DND-41 (cell line): ENCODE measurements around the gene HIBADH.

ENCODE experiments used
- ATAC-seq: fragments of 200-7000 bp; cut with Tn5 transposase; 3 replicates; pipeline ENCODE4 v1.9.1; 2021; ENCODE audit warnings: low read depth; ENCODE audit not compliant: insufficient read depth
- DNase-seq: peaks from one replicate; pipeline ENCODE4 v3.0.0-alpha.2; 2020
- H2AFZ ChIP-seq: 2 replicates; pipeline ENCODE4 v1.6.0; 2012; ENCODE audit warnings: low read depth, low read length
- H3K27ac ChIP-seq: 2 replicates; pipeline ENCODE4 v1.5.1; 2012; ENCODE audit warnings: low read length, inconsistent platforms
- H3K27me3 ChIP-seq: fragments of 200-600 bp; sonication (generic); 2 replicates; pipeline ENCODE4 v1.6.0; 2012; ENCODE audit warnings: low read length, mild to moderate bottlenecking, inconsistent platforms; ENCODE audit not compliant: insufficient read depth, poor library complexity
- H3K36me3 ChIP-seq: 2 replicates; pipeline ENCODE4 v1.5.1; 2012; ENCODE audit warnings: low read length, inconsistent platforms; ENCODE audit not compliant: insufficient read depth
- H3K4me1 ChIP-seq: 2 replicates; pipeline ENCODE4 v1.5.1; 2012; ENCODE audit warnings: mild to moderate bottlenecking, low read length; ENCODE audit not compliant: insufficient read depth
- H3K4me2 ChIP-seq: 2 replicates; pipeline ENCODE4 v1.6.0; 2012; ENCODE audit warnings: mild to moderate bottlenecking, moderate library complexity, low read length, inconsistent platforms; ENCODE audit not compliant: insufficient read depth
- H3K4me3 ChIP-seq, 2 experiments: fragments of 200-600 bp in 1 of 2; shearing (Covaris generic) in 1 of 2; 2 replicates each; pipeline ENCODE4 v1.5.1; 2012 to 2016; ENCODE audit warnings: inconsistent platforms in 2 of 2, low read length in 2 of 2, mild to moderate bottlenecking in 2 of 2, low read depth in 1 of 2, moderate library complexity in 1 of 2
- H3K79me2 ChIP-seq: 2 replicates; pipeline ENCODE4 v1.6.0; 2012; ENCODE audit warnings: low read length, inconsistent platforms; ENCODE audit not compliant: insufficient read depth
- H3K9ac ChIP-seq: 2 replicates; pipeline ENCODE4 v1.6.0; 2012; ENCODE audit warnings: low read depth, mild to moderate bottlenecking, inconsistent platforms, low read length, moderate library complexity
- H3K9me3 ChIP-seq: 2 replicates; pipeline ENCODE4 v1.5.1; 2012; ENCODE audit warnings: low read length, moderate library complexity, mild to moderate bottlenecking, inconsistent platforms; ENCODE audit not compliant: insufficient read depth, severe bottlenecking
- H4K20me1 ChIP-seq: 2 replicates; pipeline ENCODE4 v1.6.0; 2012; ENCODE audit warnings: low read length; ENCODE audit not compliant: insufficient read depth
- EZH2 ChIP-seq: IDR thresholded peaks from 3 replicates; pipeline ENCODE4 v1.6.1; 2012; ENCODE audit warnings: borderline replicate concordance, low read depth, mild to moderate bottlenecking, moderate library complexity, low read length, inconsistent platforms; ENCODE audit not compliant: severe bottlenecking
- TF ChIP-seq, protein P1 (sequence below): IDR thresholded peaks from 2 replicates; pipeline ENCODE4 v1.5.1; 2012; ENCODE audit warnings: borderline replicate concordance, low read length, moderate library complexity, mild to moderate bottlenecking; ENCODE audit not compliant: poor library complexity, severe bottlenecking; ENCODE audit errors: extremely low read depth

HIBADH gene

DNA sequence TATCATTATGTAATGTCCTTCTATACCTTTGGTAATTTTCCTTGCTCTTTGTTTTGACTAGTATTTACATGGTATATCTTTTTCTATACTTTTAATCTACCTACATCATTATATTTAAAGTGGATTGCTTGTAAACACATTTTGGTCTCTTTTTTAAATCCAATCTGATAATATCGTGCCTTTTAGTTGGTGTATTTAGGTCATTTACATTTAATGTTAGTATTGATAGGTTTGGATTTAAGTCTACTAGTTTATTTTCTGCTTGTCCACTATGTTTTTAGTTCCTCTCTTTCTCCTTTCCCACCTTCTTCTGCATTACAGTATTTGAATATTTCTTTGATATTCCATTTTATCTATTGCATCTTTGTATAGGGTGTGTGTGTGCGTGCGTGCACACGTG, 95.4 kb downstream of the HIBADH start:
- no peak for TF ChIP-seq EZH2
- TF ChIP-seq, protein P1, sequence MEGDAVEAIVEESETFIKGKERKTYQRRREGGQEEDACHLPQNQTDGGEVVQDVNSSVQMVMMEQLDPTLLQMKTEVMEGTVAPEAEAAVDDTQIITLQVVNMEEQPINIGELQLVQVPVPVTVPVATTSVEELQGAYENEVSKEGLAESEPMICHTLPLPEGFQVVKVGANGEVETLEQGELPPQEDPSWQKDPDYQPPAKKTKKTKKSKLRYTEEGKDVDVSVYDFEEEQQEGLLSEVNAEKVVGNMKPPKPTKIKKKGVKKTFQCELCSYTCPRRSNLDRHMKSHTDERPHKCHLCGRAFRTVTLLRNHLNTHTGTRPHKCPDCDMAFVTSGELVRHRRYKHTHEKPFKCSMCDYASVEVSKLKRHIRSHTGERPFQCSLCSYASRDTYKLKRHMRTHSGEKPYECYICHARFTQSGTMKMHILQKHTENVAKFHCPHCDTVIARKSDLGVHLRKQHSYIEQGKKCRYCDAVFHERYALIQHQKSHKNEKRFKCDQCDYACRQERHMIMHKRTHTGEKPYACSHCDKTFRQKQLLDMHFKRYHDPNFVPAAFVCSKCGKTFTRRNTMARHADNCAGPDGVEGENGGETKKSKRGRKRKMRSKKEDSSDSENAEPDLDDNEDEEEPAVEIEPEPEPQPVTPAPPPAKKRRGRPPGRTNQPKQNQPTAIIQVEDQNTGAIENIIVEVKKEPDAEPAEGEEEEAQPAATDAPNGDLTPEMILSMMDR: no peak
- H2AFZ ChIP-seq: no peak overlapping the region
- no peak overlapping the region for H3K27ac ChIP-seq
- H3K9ac ChIP-seq: no peak overlapping the region
- H3K79me2 ChIP-seq: no peaks in the 10 kb centered on the region
- H3K27me3 ChIP-seq: no peaks in the 10 kb centered on the region
- H3K36me3 ChIP-seq: no peaks in the 10 kb centered on the region
- H4K20me1 ChIP-seq: no peaks in the 10 kb centered on the region
- peaks cover 2% of the 10 kb centered on the region for H3K9me3 ChIP-seq
- no peaks in the 10 kb centered on the region for H3K4me1 ChIP-seq
- no peak overlapping the region for H3K4me2 ChIP-seq
- DNase-seq (no peak), ATAC-seq (no peak)
- no peak overlapping the region for H3K4me3 ChIP-seq

DNA sequence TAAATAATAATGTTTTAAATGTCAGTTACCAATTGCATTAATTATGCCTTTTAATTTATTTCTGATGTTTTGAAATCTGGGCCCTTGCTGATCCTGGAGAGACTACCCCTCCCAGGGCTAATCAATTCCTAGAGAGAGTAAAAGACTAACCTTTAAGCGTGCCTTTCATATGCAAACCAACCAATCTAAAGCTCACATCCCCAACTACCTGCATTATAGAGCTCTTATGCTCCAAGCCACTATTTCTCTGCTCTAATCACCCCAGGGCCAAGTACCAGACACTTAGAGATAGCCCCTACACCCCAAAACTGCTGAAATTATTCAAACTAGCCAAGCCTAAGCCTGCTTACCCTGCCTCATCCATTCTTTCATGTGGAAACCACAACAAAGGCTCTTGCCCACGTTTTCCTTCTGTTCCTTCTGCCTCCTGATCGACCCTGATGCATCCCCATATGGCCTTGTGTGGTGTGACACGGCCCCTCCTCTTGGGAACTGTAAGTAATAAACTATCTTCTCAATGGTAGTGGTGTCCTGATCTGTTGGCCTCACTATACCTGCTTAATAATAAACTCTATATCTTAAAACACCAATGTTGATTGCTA, 97.7 kb downstream of the HIBADH start:
- DNase-seq: no peak
- Histone ChIP-seq H3K9ac (no peak overlapping the region), H3K79me2 (no peaks in the 10 kb centered on the region), H3K4me2 (no peak overlapping the region), H3K27me3 (no peaks in the 10 kb centered on the region), H3K4me3 (no peak overlapping the region), H3K9me3 (peaks cover 2% of the 10 kb centered on the region), H3K4me1 (no peaks in the 10 kb centered on the region), H2AFZ (no peak overlapping the region), H4K20me1 (no peaks in the 10 kb centered on the region), H3K36me3 (no peaks in the 10 kb centered on the region), H3K27ac (no peak overlapping the region)
- no peak for ATAC-seq
- TF ChIP-seq, protein P1: no peak
- TF ChIP-seq EZH2: no peak

DNA sequence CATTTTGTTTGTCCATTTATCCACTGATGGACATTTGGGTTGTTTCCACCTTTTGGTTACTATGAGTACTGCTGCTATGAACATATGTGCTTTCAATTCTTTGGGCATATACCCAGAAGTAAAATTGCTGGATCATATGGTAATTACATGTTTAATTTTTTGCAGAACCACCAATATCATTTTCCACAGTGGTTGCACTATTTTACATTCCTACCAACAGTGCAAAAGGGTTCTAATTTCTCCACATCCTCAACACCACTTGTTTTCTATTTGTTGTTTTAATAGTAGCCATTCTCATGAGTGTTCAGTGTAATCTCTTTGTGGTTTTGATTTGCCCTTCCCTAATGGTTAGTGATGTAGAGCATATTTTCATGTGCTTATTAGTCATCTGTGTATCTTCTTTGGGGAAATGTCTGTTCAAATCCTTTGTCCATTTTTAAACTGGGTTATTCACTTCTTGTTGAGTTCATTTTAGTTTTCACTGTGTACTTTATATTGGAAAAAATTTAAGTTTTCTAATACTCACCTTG, 101.9 kb downstream of the HIBADH start:
- Histone ChIP-seq H4K20me1 (no peaks in the 10 kb centered on the region), H3K27me3 (no peaks in the 10 kb centered on the region), H3K4me1 (no peaks in the 10 kb centered on the region), H3K4me2 (no peak overlapping the region), H3K79me2 (no peaks in the 10 kb centered on the region), H3K36me3 (no peaks in the 10 kb centered on the region), H3K9me3 (peaks cover 2% of the 10 kb centered on the region), H3K9ac (no peak overlapping the region), H2AFZ (no peak overlapping the region), H3K4me3 (no peak overlapping the region), H3K27ac (no peak overlapping the region)
- ATAC-seq (no peak), DNase-seq (no peak)
- TF ChIP-seq, protein P1: no peak
- no peak for TF ChIP-seq EZH2
